K562 (cell line): Measurements from ENCODE around the gene RBP3. TPM values are rescaled to one million over a fixed set of nuclear protein-coding genes. Genes with fewer than 3 reads are reported as not detected.

ENCODE experiments used
- ATF1 ChIP-seq, 2 experiments: fragments of 450-650 bp in 1 of 2; IDR thresholded peaks; 2 replicates each; pipeline ENCODE4 v1.6.1; 2016; ENCODE audit warnings: missing compliant biosample characterization in 1 of 2, missing genetic modification characterization in 1 of 2
- CBFA2T2 ChIP-seq: fragments of 450-650 bp; conservative IDR thresholded peaks from 2 replicates; pipeline ENCODE4 v1.6.1; 2017; ENCODE audit warnings: mild to moderate bottlenecking
- CTBP1 ChIP-seq: fragments of 450-650 bp; IDR thresholded peaks from 2 replicates; pipeline ENCODE4 v1.6.1; 2016; ENCODE audit warnings: borderline replicate concordance
- PCBP1 ChIP-seq: fragments of 200-400 bp; formaldehyde crosslinking; IDR thresholded peaks from 2 replicates; pipeline ENCODE4 v1.6.1; 2018; ENCODE audit warnings: mild to moderate bottlenecking, low read depth, low read length; ENCODE audit not compliant: poor library complexity, severe bottlenecking
- TCF3 ChIP-seq: sonication (generic); formaldehyde crosslinking; IDR thresholded peaks from 2 replicates; pipeline ENCODE4 v1.4.0; 2020; ENCODE audit warnings: mild to moderate bottlenecking, missing genetic modification reagents
- TEAD1 ChIP-seq, 2 experiments: fragments of 450-650 bp in 1 of 2; sonication (generic) in 1 of 2; formaldehyde crosslinking; IDR thresholded peaks; 2 replicates each; pipeline versions ENCODE4 v1.4.0 to v1.8.0; 2020 to 2022; ENCODE audit warnings: mild to moderate bottlenecking in 2 of 2, missing genetic modification reagents in 1 of 2
- TEAD4 ChIP-seq, 2 experiments: sonication (generic) in 1 of 2; formaldehyde crosslinking in 1 of 2; IDR thresholded peaks; 2 replicates each; pipeline versions ENCODE4 v1.6.1 to v1.8.0; 2012 to 2022; ENCODE audit warnings: borderline replicate concordance in 1 of 2, inconsistent platforms in 1 of 2, low read length in 1 of 2, mild to moderate bottlenecking in 1 of 2, missing genetic modification reagents in 1 of 2
- polyA plus RNA-seq, 8 experiments: library from polyadenylated mRNA; depleted of rRNA in 4 of 8; stranded (reverse) in 5 of 8; unstranded in 3 of 8; fragments of >200 nt; fragmentation: Nextera tagmentation in 2 of 8; fragmentation: Illumina TruSeq in 1 of 8; extraction: Ambion mirVana in 2 of 8; extraction: Trizol in 1 of 8; gene quantifications; 2 replicates each; pipeline versions ENCODE4 v1.2.1 to v1.2.3, GENCODE V29; 2011 to 2014; ENCODE audit warnings: inconsistent platforms in 1 of 8, missing spikeins in 1 of 8
- total RNA-seq, 7 experiments: library from RNA; depleted of rRNA in 6 of 7; stranded (reverse); fragments of >200 nt in 6 of 7; fragmentation: Illumina TruSeq in 2 of 7; extraction: Trizol in 2 of 7; gene quantifications; 2 replicates each; pipeline versions ENCODE4 v1.2.1 to v1.2.3, GENCODE V29; 2011 to 2021; ENCODE audit warnings: low replicate concordance in 1 of 7
- TF ChIP-seq, protein P1 (sequence below), 2 experiments: IDR thresholded peaks; 2 replicates each; pipeline ENCODE4 v1.6.1; 2012; ENCODE audit warnings: improper control_type of control experiment in 2 of 2, low read depth in 2 of 2, low read length in 2 of 2, borderline replicate concordance in 1 of 2

RBP3 gene
- total and polyA plus RNA-seq, 9 of the 15 experiments (the other 6 are each of a cell fraction or from before 2014, with no cell fraction given): not detected

DNA sequence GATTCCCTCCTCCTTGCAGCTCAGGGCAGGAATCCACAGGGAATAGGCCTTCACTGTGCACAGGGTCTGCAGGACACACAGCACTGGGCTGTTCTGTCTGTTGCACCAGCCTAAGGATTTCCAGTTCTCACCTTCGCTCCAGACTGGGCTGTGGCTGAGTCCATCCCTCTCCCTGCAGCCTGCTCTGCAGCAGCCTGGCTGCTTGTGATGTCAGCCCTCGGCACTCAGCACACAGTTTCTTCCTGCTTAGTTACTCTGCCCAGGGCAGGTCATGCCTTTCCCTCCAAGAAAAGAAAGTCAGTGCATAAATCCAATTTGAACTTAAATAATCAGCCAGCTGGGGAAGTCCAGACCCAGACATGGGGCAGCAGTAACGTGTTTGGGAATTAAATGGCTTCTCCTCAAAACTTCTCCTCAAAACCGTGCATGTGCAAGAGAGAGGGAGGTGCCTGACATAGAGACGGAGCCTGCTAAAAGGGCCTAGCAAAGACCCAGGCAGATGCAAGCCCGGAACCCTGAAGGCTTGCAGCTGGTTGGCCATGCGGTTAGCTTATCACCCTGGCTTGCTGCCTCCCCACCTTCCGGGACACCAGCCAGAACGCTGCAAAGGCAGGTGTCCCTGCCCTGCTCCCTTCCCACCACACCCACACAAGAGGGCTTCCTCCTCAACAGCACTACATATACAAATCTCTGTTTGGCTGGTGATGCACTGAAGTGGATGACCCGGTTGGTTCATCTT lies 36.8 kb upstream of the RBP3 start (continued):
- TF ChIP-seq, protein P1, sequence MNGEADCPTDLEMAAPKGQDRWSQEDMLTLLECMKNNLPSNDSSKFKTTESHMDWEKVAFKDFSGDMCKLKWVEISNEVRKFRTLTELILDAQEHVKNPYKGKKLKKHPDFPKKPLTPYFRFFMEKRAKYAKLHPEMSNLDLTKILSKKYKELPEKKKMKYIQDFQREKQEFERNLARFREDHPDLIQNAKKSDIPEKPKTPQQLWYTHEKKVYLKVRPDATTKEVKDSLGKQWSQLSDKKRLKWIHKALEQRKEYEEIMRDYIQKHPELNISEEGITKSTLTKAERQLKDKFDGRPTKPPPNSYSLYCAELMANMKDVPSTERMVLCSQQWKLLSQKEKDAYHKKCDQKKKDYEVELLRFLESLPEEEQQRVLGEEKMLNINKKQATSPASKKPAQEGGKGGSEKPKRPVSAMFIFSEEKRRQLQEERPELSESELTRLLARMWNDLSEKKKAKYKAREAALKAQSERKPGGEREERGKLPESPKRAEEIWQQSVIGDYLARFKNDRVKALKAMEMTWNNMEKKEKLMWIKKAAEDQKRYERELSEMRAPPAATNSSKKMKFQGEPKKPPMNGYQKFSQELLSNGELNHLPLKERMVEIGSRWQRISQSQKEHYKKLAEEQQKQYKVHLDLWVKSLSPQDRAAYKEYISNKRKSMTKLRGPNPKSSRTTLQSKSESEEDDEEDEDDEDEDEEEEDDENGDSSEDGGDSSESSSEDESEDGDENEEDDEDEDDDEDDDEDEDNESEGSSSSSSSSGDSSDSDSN (IDR thresholded peaks at IDR 0.05; ENCODE audit: borderline replicate concordance in 1 of 2, low read depth in 2 of 2, low read length in 2 of 2): peak in 1 of 2 experiments; percentile 85; a peak in 2 of 4 replicates
- peak; percentile 64 for TF ChIP-seq TCF3 (CRISPR knock-in tag)
- TF ChIP-seq TEAD1 (CRISPR knock-in tag; IDR thresholded peaks at IDR 0.05): 0 out of 4 replicates have a peak, but pooled peaks of 1 of the 2 experiments have one; percentile 4
- peak; percentile 71 for TF ChIP-seq CBFA2T2
- no peak for TF ChIP-seq ATF1 (CRISPR knock-in tag; IDR thresholded peaks at IDR 0.05)
- 0 out of 2 replicates have a peak, but pooled peaks have one; percentile 23 for TF ChIP-seq ATF1 (tag; IDR thresholded peaks at IDR 0.05)
- TF ChIP-seq TEAD4 (IDR thresholded peaks at IDR 0.05; ENCODE audit: low read length): peak; percentile 14; the same call in 1 of the 2 replicates
- TF ChIP-seq TEAD4 (CRISPR knock-in tag; IDR thresholded peaks at IDR 0.05; ENCODE audit: borderline replicate concordance): no peak
- TF ChIP-seq PCBP1: no peak
- TF ChIP-seq CTBP1: peak; percentile 23; the same call in 1 of the 2 replicates
